ENCODE measurements around the gene PDE11A.

PDE11A gene

DNA sequence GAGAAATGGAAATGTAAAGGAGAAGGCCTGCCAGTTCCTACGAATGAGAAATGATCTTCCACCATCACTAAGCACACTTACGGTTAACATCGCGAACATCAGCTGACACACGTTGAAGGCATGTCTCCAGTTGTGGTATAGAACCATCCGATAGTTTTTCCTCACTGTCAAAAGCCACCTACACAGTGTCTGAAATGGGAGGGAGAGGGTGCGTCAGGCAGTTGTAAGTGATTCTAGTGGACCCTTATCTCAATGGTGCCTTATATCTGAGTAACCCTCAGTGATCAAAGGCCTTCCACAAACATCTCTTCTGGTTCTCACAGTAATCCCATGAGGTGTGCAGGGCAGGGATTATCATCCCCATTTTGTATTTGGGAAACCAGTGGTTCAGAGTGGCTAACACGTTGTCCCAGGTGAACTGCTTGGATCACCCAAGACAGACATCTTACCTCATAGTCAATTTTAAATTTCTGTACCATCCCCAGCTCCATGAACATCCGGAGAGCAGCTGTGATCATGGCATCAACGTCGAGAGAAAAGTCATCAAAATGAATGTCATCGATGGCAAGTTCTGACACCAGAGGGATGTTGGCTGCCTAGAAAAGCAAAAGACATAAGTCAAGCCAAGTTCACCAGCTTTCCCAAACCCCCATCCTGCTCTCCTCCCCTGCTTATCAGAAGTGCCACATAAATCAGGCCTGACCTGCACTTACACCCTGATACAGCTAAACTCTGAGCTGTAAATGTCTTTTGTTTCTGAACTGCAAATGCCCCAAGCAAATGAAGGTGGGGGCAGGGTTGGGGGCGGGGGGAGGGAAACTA lies 344.8 kb downstream of the PDE11A start:
- DNase-seq (ENCODE audit: low read depth in 2 of 2): no peak

DNA sequence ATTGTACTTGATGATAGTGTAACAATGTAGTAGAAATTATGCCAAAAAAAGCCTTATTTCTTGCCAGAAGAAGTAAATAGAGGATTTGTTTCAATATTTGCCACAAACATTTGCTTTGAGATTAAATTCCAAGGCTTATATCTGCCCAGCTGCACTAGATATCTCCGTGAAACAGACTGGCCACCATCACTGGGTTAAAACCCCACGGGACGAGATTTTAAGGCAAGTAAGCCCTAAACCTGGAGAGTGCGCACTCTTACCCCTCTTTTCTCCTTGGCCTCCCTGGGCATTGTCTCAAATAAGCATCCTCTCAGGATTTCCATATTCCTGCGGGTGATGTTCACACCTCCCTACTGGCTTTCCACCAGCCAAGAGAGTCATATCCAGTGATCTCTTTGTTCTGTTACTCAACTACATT lies 345.6 kb downstream of the PDE11A start:
- no peak for DNase-seq (ENCODE audit: low read depth in 2 of 2)

DNA sequence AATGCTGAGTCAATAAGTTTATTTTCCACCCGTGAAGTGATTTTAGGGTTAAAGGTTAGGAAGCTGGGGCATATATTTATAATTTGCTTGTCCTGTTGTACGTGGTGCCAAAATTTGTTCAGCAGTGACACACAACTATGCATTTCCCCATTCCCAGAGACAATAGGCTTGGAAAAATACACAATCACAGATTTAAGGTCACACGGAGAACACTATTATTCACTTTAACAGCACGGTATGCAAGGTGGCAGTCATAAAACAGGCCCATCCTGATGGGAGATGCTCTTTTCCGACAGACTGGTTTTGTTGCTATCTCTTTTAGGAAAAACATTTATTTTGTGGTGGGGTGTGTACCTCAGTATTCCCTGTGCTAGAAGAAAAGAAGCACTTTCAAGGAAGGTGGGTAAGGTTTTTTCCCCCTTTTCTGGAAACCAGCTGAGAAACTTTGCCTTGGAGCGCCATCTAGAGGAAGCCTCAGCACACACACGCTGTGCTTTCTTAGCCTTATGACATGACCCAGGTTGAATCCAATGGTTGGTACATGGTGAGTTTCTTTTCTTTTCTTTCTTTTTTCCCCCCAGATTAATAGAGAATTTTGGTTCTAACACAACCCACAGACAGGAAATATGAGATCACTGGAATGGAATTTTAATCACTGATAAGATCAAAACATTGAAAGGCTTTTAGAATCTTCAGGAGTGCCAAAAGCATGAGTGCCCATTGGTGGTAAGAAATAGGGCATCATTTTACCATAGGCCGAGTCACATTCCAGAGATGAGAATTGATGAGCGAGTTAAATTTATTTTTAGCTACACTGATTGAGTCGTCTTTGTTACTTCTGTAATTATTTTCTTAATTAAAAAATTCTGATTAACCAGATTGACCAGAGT lies 347.9 kb downstream of the PDE11A start:
- DNase-seq (ENCODE audit: low read depth in 2 of 2): no peak

DNA sequence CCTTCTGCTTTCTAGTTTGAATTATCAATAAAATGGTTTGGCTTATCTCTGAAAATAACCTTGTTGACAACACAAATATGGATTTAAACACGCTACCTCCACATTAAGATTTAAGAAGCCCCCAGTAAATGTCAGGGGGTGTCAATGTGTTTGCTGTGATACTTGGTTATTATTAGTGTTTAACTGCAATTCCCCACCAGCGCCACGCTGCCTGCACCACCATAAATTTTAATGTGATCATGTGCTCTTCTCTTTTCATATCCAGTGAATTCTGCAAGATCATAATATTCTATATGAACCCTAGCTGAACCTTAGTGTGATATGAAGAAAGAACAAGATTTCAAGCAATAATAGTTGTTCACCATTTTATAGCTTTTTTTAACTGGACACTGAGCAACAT lies 349.3 kb downstream of the PDE11A start:
- no peak for DNase-seq (ENCODE audit: low read depth in 2 of 2)

DNA sequence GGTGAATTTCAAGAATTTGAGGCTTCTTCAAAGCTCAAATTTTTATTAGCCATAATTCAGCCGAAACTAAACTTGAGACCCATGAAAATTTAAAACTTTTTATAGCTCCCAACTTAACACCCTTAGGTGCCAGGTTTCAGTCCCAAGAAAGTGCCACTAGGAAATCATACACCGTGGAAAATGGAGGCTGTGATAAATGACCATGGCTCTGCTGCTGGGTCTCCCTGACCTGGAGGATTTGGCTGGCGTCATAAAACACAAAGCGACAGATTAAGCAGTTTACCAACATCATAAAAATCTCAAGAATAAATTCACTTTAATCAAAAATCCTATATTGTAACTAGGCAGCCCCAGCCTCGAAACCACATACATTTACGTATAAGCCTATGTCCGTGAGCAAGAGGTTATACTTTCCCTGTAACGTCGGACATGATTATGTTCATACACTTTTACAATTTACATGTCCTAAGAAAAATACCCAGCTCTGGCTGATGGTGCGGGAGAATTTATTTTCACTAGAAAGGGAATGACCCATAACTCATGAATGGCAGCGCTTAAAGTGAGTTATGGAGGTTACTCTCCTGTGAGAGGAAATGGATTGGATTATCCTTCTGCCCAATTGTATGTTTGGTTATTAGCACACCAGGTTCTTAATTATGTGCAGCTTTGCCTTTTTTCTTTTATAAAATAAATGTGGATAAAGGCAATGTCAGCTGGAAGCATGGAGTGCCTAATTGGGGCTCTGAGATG lies 350.6 kb downstream of the PDE11A start:
- no peak for DNase-seq (ENCODE audit: low read depth in 2 of 2)

DNA sequence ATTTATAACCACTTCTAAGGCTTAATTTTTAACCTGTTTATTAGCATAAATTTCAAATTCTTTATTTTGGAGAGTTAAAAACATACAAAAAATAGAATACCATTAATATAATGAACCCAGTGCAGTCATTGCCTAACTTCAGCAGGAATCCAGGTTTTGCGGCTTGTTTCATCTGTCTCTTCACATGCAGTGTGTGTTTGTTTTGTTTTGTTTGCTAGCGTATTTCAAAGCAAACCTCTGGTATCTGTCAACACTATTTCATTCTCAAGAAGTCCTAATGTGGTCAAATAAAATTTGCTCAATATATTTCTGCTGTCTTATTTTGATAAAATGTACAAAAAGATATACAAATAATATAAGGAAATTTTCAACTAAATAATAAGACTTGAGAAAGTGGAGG lies 351.5 kb downstream of the PDE11A start:
- DNase-seq (ENCODE audit: low read depth in 2 of 2): no peak

DNA sequence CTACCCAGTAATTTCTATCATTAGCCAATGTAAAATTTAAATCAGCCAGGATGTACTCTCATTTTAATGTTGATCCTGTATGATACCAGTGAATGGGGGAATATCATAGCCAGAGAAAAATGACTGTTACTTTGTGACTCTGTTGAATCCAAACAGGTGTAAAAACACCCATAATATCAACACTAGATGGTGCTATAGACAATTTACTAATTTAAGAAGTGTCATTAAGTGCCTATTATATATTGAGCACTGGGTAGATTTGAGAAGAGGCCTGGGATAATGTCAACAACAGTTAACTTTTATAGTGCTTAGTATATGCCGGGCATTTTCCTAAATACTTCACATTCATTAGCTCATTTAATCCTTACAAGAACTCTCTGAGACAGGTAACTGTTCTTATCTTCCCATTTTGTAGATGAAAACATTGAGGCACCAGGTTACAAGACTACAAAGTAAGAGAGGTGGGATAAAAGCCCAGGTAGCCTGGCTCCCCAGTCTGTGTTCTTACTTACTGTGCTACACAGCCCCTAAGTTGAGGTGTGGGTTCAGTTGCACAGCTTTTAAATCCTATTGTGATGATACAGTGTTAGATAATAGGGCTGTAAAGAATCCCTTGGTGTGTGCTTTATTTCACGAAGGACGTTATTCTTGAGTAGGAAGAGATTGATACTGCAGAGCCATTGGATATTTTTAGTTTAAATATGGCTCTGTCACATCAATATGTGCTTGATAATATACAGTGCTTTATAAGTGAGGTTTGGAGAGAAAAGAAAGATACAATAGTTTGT lies 354.6 kb downstream of the PDE11A start:
- no peak for DNase-seq (ENCODE audit: low read depth in 2 of 2)

DNA sequence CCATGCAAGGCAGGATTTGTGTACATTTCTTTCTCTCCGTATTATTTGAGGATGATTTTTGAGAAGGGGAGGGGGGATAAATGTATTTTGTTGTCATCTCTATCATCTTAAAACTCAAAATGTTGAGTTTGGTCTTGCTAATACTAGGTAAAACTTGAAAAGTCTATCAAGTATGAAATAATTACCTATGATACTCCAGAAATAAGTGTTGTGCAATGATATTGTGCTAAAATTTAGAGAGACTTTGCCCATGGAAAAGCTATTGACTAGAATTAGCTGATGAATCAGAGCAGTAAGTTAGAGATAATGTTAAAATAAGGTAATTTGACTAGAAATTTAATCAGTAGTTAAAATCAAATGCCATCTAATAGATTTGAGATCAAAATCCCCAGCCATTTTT lies 356.1 kb downstream of the PDE11A start:
- no peak for DNase-seq (ENCODE audit: low read depth in 2 of 2)

DNA sequence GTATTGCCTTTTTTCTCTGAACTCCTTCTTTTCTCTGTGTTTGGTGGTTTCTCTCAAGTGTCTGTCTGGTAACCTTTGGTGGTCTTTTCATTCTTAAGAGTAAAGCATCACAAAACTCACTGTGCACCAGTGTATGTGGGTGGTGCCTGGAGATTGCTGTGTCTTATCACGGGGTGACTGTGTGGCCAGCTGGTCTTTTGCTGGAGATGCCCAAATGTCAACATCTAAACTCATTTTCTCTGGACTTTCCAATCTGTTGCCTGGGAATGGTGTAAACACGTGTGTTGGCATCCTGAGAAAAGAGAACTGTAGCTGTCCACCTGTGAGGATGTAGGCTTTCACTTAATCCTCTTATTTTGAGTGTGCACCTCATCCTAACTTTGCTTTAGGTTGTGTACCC lies 356.8 kb downstream of the PDE11A start:
- no peak for DNase-seq (ENCODE audit: low read depth in 2 of 2)

DNA sequence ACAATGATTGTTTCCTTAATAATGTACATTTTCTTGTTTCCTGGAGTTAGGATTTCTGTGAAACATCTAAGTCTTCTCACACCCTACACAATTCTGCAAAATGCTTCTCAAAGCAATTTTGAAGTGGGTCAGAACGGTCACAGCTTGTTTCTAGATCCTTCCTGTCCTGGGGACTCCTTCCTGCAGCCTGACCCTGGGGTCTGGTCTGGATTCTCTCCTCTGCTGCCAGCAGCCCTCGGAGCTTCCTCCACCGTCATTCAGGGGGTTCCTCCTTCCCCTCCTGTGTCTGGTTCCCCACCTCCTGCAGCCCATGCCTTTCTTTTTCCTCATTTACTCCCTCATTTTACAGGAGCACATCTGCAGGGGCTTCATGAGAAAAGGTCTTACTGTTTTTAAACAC lies 357.9 kb downstream of the PDE11A start:
- no peak for DNase-seq (ENCODE audit: low read depth in 2 of 2)

DNA sequence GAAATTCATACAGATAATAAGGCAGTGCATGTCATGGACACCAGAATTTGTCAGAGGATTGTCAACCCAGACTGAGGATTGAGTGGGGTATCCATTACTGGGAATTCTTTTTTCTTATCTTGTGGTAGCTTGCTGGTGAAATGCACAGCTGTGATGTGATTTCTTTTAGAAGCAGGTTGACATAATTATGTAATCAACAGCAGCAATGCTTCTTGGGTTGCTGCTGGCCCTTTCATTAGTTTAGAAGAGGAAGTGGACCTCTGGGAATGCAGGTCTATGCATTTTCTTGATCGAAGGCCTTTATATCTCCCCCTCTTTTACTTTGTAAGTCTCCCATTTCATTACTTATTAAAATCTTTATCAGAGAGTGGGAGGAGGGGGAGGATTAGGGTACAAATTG lies 360.1 kb downstream of the PDE11A start:
- DNase-seq (ENCODE audit: low read depth in 2 of 2): no peak

DNA sequence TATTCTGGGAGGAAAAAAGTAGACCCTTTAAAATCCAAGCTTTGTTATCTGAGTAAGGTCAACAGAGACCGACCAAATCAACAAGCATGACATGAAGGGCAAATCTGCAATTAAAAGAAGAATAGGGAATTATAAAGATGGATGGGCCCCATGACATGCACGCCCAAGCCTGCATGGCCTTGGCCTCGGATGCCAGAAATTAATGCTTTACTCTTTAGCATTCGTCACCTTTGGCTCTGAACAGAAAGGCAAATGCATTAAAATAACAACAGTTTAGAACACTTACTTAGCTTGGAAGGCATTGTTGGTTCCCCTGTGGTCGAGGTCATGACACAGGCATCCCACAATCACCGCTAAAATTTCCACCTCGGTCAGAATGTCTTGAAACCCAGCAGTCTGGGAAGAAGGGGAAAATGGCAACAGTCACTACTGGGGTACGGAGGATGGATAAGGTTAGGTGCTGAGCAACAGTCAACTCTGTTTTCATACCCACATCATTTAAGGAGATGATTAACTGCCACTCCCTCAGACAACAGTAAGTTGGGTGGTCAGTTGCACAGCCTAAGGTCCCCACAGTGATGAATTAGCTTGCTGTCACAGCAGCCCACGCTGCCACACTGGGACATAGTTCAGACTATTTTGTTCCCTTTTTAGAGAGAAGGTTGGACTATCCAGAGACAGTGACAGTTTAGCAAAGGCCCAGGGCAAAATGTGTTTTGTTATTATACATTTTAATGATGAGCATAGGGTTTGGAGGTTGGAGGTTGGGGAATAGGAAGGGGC lies 360.9 kb downstream of the PDE11A start:
- no peak for DNase-seq (ENCODE audit: low read depth in 2 of 2)

DNA sequence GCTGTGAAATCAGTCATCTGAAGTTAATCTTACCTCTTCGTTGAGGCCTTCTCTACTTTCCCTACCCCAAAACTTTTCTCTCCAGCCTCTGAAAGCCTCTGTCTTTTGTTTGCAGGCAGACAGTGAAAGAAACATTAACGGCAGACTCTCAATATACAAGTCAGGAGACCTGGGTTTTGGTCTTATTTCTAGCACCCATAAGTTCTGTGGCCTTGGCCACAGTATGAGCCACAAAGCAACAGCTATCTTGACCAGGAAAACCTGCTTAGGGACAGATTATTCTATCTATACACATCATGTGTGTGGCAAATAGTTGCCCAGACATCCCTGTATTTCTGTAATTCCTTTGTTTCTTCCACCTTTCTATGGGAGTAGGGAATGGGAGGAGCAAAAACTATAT lies 361.7 kb downstream of the PDE11A start:
- DNase-seq (ENCODE audit: low read depth in 2 of 2): no peak

DNA sequence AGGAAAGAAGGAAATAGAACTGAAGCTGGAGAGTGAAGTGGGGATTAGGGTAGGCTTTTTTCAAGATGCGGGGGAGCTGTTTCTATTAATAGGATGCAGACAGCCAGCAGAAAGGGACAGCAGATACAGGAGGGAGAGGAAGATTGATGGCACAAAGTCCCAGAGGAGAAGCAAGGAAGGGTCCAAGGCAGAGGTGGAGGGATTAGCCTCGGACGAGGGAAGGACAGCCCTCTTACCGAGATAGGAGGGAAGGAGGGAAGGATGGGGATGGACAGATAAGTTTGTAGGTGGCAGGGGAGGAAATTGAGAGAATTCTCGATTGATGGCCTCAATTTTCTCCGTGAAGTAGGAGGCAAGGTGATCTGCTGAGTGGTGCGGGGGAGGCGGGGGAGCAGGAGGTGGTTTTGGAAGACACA lies 362.6 kb downstream of the PDE11A start:
- DNase-seq (ENCODE audit: low read depth in 2 of 2): no peak

DNA sequence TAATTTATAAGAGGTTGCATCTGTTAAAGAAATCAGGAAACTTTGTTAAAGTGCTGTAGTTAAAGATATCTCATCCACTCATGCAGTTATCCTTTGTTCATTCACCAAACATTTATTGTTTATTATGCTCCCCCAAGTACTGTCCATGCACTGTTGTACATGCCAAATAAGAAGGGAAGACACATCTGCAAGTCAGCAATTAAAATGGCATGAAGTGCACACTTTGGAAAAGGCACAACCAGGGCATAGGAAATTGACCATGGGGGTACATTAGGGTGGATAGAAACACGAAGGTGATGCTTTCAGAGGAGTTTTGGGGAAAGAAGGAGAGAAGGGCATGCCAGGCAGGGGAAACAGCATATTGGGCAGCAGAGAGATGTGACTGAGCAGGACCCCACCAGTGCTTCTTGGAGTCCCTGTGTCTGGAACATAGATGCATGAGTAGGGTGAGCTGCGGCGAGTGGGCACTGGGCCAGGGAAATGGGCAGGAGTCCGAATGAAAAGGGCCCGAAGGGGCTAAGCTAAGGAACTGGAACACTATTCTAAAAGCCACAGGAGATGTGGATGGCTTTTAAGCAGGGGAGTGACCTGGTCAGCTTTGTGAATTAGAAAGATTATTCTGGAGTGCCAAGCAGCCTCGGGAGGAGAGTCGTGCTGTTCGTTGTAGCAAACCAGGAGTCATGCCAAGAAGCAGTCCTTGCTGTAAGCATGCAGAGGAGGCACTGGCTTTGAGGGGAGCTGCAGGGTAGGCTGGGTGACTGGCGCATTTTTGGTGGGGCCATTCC lies 363.7 kb downstream of the PDE11A start:
- no peak for DNase-seq (ENCODE audit: low read depth in 2 of 2)

DNA sequence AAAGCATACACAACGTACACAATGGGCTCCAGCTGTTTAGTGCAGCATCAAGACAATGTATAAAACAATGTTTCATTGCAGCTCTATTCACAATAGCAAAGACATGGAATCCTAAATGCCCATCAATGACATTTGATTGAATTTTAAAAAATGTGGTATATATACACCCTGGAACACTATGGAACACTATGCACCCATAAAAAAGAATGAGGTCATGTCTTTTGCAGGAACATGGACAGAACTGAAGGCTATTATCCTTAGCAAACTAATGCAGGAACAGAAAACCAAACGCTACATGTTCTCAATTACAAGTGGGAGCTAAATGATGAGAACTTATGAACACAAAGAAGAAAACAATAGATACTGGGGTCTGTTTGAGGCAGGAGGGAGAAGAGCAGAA lies 364.5 kb downstream of the PDE11A start:
- DNase-seq (ENCODE audit: low read depth in 2 of 2): no peak

DNA sequence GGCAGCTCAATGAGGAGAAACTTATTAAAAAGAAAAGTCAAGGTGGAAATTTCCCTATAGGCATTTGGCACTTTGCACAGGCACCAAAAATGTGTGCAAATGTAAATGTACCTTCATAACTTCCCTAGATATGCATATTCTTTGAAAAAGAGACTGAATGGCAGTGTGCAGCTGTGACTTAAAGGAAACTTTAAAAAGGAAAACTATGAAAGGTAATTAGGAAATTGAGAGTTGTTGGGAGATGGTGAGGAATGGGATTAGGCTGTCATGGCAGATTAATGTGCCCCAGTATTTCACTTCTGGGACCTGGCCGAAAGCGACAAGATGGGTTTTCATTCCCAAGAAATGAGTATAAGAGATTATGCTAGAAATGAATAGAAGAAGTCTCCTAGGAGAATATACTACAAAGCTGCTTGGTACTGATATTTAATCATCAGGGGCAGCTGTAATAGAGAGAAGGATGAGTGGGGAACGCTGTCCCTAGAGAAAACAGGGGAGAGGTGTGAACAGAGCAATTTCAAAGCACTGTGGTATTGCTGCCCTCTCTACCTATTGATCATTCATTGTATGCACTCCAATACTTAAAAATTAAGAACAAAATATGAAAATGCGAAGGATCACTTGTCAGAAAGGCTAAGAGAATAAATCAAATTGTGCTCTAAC lies 366.9 kb downstream of the PDE11A start:
- DNase-seq (ENCODE audit: low read depth in 2 of 2): no peak

DNA sequence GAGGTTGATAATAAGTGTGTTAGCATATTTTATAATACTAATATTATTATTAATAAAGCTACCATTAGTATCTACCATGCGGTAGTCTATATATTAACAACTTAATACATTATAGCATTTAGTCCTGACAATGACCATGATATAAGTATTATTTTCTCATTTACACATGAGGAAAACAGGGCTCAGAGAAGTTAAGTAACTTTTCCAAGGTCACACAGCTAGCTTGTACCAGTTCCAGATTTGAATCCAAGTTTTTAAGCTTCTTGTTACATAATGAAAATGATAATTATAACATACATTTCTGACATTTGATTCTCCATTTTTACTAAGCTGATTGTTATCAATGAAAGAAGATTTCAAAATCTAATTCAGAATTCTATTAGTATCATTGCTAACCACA lies 369.4 kb downstream of the PDE11A start:
- DNase-seq (ENCODE audit: low read depth in 2 of 2): no peak

DNA sequence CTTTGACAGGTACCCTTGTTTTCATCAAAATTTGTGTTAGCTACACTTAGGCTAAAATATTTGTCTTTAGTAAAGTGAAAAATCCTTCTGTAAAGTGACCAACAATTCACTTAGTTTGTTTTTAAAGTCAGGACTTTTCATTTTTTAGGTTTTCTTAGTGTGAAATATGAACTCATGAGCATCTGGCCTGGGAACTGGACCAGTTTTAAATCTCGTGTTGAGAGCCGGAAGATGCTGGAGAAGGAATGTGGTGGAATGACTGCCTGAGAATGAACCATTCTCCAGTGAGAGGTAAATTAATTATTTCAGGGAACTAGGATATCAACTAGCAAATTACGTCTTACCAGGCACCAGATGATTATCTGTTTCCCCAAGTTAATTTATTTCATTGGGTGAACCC lies 374.3 kb downstream of the PDE11A start:
- DNase-seq (ENCODE audit: low read depth in 2 of 2): no peak
